Measurements from ENCODE around the gene TRPM3. TPM values are rescaled to one million over a fixed set of nuclear protein-coding genes. Genes with fewer than 3 reads are reported as not detected.

Gene TRPM3
- total and polyA plus RNA-seq, 9 of the 15 experiments (the other 6 are each of a cell fraction or from before 2014, with no cell fraction given), result 0.04 TPM; not detected in 8

DNA sequence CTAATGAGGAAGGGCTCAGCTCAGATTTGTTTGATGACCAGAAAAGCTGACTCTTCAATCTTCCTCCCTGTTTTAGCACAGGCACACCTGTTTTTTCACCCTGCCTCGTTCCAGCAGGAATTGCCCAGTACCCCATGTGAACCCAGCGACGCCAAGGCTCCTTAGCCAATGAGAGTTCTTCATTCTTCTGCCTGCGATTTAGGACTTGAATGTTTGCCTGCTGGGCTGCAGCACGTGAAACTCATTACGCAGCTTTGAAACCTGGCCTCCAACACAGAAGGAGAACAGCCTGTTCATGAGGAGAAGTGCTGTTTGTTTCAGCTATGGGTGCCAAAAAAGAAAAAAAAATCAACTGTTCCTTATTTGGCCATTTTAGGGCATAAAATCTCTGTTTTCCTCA, 315.5 kb downstream of the TRPM3 start (continued):
- TF ChIP-seq NR3C1 (CRISPR knock-in tag; IDR thresholded peaks at IDR 0.05), result no peak
- TF ChIP-seq SIN3A (IDR thresholded peaks at IDR 0.05; ENCODE audit: borderline replicate concordance in 2 of 2, control insufficient read depth in 1 of 2, low read depth in 2 of 2, low read length in 2 of 2), result no peak
- no peak for TF ChIP-seq THAP7 (CRISPR knock-in tag; IDR thresholded peaks at IDR 0.05)

GRCh38 chr9:70802758-70803436, 318.5 kb downstream of the TRPM3 start:
- Histone ChIP-seq H3K27me3 (ENCODE audit: control insufficient read depth in 2 of 2, insufficient read depth in 2 of 2, low read length in 2 of 2) (no peaks in the 10 kb centered on the region), H3K9me3 (replicated peaks; ENCODE audit: control insufficient read depth, insufficient read depth, low read depth, low read length) (no peaks in the 10 kb centered on the region), H3K4me2 (ENCODE audit: insufficient read depth, low read length) (no peak overlapping the region), H3K9me1 (ENCODE audit: control insufficient read depth, insufficient read depth, low read length) (no peaks in the 10 kb centered on the region), H2AFZ (ENCODE audit: low read depth, low read length) (no peak overlapping the region), H3K4me1 (replicated peaks in 1 of 2; ENCODE audit: control insufficient read depth in 2 of 2, insufficient read depth in 2 of 2, low read length in 2 of 2) (no peaks in the 10 kb centered on the region), H4K20me1 (replicated peaks; ENCODE audit: control insufficient read depth, insufficient read depth, low read length) (no peaks in the 10 kb centered on the region), H3K36me3 (ENCODE audit: control insufficient read depth, insufficient read depth, low read length) (no peaks in the 10 kb centered on the region), H3K4me3 (no peak overlapping the region), H3K9ac (ENCODE audit: insufficient read depth in 1 of 2, low read depth in 2 of 2, low read length in 2 of 2) (no peak overlapping the region), H3K79me2 (ENCODE audit: control insufficient read depth, insufficient read depth, low read length) (no peaks in the 10 kb centered on the region), H3K27ac (ENCODE audit: extremely low read depth, low read depth, low read length) (no peak overlapping the region)
- in situ Hi-C loops (cut with MboI), result no loop called here
- ATAC-seq, result no peak
- intact Hi-C loops (cut with micrococcal nuclease), result no loop called here
- WGBS (ENCODE audit: insufficient coverage, low coverage, missing lambda C conversion rate), result 0% methylated on average over 4 of the region's 6 CpGs
- BruUV-seq (replicated peaks), result no TSS peak
- POLR2A ChIA-PET, result no interaction called here
- CTCF ChIA-PET (ENCODE audit: low intra/inter-chr PET ratio), result no interaction called here
- FAIRE-seq, result no peak
- TF ChIP-seq BCL6 (CRISPR knock-in tag; IDR thresholded peaks at IDR 0.05) (no peak), FOSL1 (tag; conservative IDR thresholded peaks at IDR 0.05) (no peak), POU5F1 (IDR thresholded peaks at IDR 0.05; ENCODE audit: borderline replicate concordance, low read depth, low read length, partially characterized antibody) (no peak), TARDBP (IDR thresholded peaks at IDR 0.05) (no peak)
- no peak for DNase-seq (ENCODE audit: extremely low read depth in 1 of 4, low spot score in 3 of 4)

All from K562 (cell line).